H1 (cell line): ENCODE measurements around the gene GLRB. TPM values are rescaled to one million over a fixed set of nuclear protein-coding genes. Genes with fewer than 3 reads are reported as not detected.

Experiments
- CTCF ChIA-PET: fragments of 300-600 bp; sonication (Branson Sonifier 250); formaldehyde crosslinking; loops from one replicate; lab custom pipeline; 2021; ENCODE audit not compliant: partially characterized antibody; lab: Charles Lee
- POLR2A ChIA-PET: fragments of 300-600 bp; sonication (Branson Sonifier 250); formaldehyde crosslinking; loops from one replicate; lab custom pipeline; 2021; ENCODE audit warnings: inconsistent platforms; ENCODE audit not compliant: partially characterized antibody; lab: Charles Lee
- DNase-seq, 2 experiments: peaks; one replicate each; pipeline versions ENCODE4 v3.0.0 to v3.0.0-alpha.2; 2010 to 2022; ENCODE audit warnings: low spot score in 2 of 2, low read depth in 1 of 2, mixed read lengths in 1 of 2
- FAIRE-seq: peaks from 2 replicates; lab custom pipeline; 2011; peaks lifted over from hg19 to GRCh38; lab: Jason Lieb, UNC
- H2AFZ ChIP-seq: 2 replicates; pipeline ENCODE4 v1.8.1; 2012; ENCODE audit warnings: low read length, inconsistent platforms
- H2AK5ac ChIP-seq: 2 replicates; pipeline ENCODE4 v1.6.1; 2013; ENCODE audit warnings: low read depth, low read length
- H2BK120ac ChIP-seq: replicated peaks from 2 replicates; pipeline ENCODE3; 2013; ENCODE audit warnings: low read depth, low read length, inconsistent platforms
- H2BK12ac ChIP-seq: 2 replicates; pipeline ENCODE4 v1.6.1; 2013; ENCODE audit warnings: low read depth, low read length
- H2BK15ac ChIP-seq: 2 replicates; pipeline ENCODE4 v1.6.1; 2013; ENCODE audit warnings: low read length
- H2BK20ac ChIP-seq: 2 replicates; pipeline ENCODE4 v1.6.1; 2013; ENCODE audit warnings: low read length
- H2BK5ac ChIP-seq: 2 replicates; pipeline ENCODE4 v1.6.1; 2013; ENCODE audit warnings: low read depth, low read length
- H3K14ac ChIP-seq: 2 replicates; pipeline ENCODE4 v1.6.1; 2013; ENCODE audit warnings: inconsistent platforms; ENCODE audit not compliant: insufficient read length
- H3K18ac ChIP-seq: 2 replicates; pipeline ENCODE4 v1.6.1; 2013; ENCODE audit warnings: low read length; ENCODE audit errors: extremely low read depth
- H3K23ac ChIP-seq: 2 replicates; pipeline ENCODE4 v1.6.1; 2013; ENCODE audit warnings: inconsistent platforms; ENCODE audit not compliant: insufficient read length
- H3K23me2 ChIP-seq: 2 replicates; pipeline ENCODE4 v1.6.1; 2013; ENCODE audit warnings: low read depth, low read length
- H3K27ac ChIP-seq: 2 replicates; pipeline ENCODE4 v1.6.1; 2011; ENCODE audit warnings: low read depth, low read length, inconsistent platforms
- H3K27me3 ChIP-seq, 4 experiments: replicated peaks in 1 of 4; 1 replicate in 1 of 4; 2 replicates in 3 of 4; pipeline versions ENCODE4 v1.6.1 to v1.8.1; 2011 to 2013; ENCODE audit warnings: low read length in 3 of 4, mild to moderate bottlenecking in 3 of 4, inconsistent platforms in 2 of 4, mixed read lengths in 2 of 4, moderate library complexity in 1 of 4; ENCODE audit not compliant: control insufficient read depth in 3 of 4, insufficient read depth in 3 of 4; ENCODE audit errors: extremely low read depth in 1 of 4
- H3K36me3 ChIP-seq, 4 experiments: 2 replicates each; pipeline versions ENCODE4 v1.6.1 to v1.8.1; 2011 to 2013; ENCODE audit warnings: mild to moderate bottlenecking in 4 of 4, low read length in 3 of 4, moderate library complexity in 2 of 4, control low read depth in 1 of 4, inconsistent platforms in 1 of 4; ENCODE audit not compliant: insufficient read depth in 4 of 4, control insufficient read depth in 2 of 4
- H3K4ac ChIP-seq: replicated peaks from 2 replicates; pipeline ENCODE3; 2013; ENCODE audit warnings: low read length, low read depth, mixed read lengths, inconsistent platforms; ENCODE audit not compliant: insufficient read length
- H3K4me1 ChIP-seq, 4 experiments: replicated peaks in 1 of 4; 1 replicate in 1 of 4; 2 replicates in 3 of 4; pipeline versions ENCODE4 v1.6.1 to v1.8.1; 2011 to 2013; ENCODE audit warnings: low read length in 3 of 4, inconsistent platforms in 2 of 4, mixed read lengths in 1 of 4; ENCODE audit not compliant: insufficient read depth in 4 of 4, control insufficient read depth in 3 of 4
- H3K4me2 ChIP-seq, 2 experiments: 2 replicates each; pipeline versions ENCODE4 v1.6.1 to v1.8.1; 2011 to 2013; ENCODE audit warnings: low read depth in 2 of 2, low read length in 2 of 2, control low read depth in 1 of 2, inconsistent platforms in 1 of 2, mild to moderate bottlenecking in 1 of 2; ENCODE audit not compliant: insufficient read depth in 1 of 2
- H3K4me3 ChIP-seq, 4 experiments: fragments of 200-600, 300-600 bp in 1 of 4; sonication (generic), shearing (Covaris generic), sonication (Bioruptor Twin) in 1 of 4; 2 replicates each; pipeline versions ENCODE4 v1.5.1 to v1.8.1; 2011 to 2016; ENCODE audit warnings: low read length in 4 of 4, low read depth in 3 of 4, control low read depth in 2 of 4, inconsistent platforms in 2 of 4, mild to moderate bottlenecking in 2 of 4, mixed read lengths in 1 of 4, moderate library complexity in 1 of 4; ENCODE audit not compliant: insufficient read depth in 2 of 4; ENCODE audit errors: extremely low read depth in 1 of 4
- H3K56ac ChIP-seq: replicated peaks from 2 replicates; pipeline ENCODE3; 2013; ENCODE audit warnings: low read depth, mild to moderate bottlenecking, mixed read lengths, low read length, inconsistent platforms; ENCODE audit not compliant: insufficient read length
- H3K79me1 ChIP-seq: 2 replicates; pipeline ENCODE4 v1.6.1; 2013; ENCODE audit warnings: low read depth, low read length, control low read depth
- H3K79me2 ChIP-seq, 2 experiments: 2 replicates each; pipeline versions ENCODE4 v1.6.1 to v1.8.1; 2012 to 2013; ENCODE audit warnings: low read length in 2 of 2, mild to moderate bottlenecking in 2 of 2, inconsistent platforms in 1 of 2; ENCODE audit not compliant: insufficient read depth in 2 of 2, control insufficient read depth in 1 of 2
- H3K9ac ChIP-seq, 4 experiments: replicated peaks in 1 of 4; 1 replicate in 1 of 4; 2 replicates in 3 of 4; pipeline versions ENCODE4 v1.6.1 to v1.8.1; 2011 to 2013; ENCODE audit warnings: low read depth in 3 of 4, low read length in 3 of 4, control low read depth in 2 of 4, mild to moderate bottlenecking in 2 of 4, moderate library complexity in 2 of 4, inconsistent platforms in 1 of 4; ENCODE audit errors: extremely low read depth in 1 of 4
- H3K9me3 ChIP-seq, 2 experiments: 2 replicates each; pipeline versions ENCODE4 v1.6.1 to v1.8.1; 2012 to 2013; ENCODE audit warnings: mild to moderate bottlenecking in 2 of 2, moderate library complexity in 2 of 2, control low read depth in 1 of 2, inconsistent platforms in 1 of 2, low read depth in 1 of 2, low read length in 1 of 2, mixed read lengths in 1 of 2; ENCODE audit not compliant: insufficient read depth in 2 of 2
- H4K20me1 ChIP-seq, 2 experiments: replicated peaks in 1 of 2; 2 replicates each; pipeline versions ENCODE3 to v1.8.1; 2011 to 2013; ENCODE audit warnings: inconsistent platforms in 2 of 2, low read length in 2 of 2, mild to moderate bottlenecking in 1 of 2; ENCODE audit not compliant: insufficient read depth in 2 of 2, control insufficient read depth in 1 of 2
- H4K5ac ChIP-seq: 2 replicates; pipeline ENCODE4 v1.6.1; 2013; ENCODE audit warnings: low read length, low read depth, mixed read lengths, inconsistent platforms; ENCODE audit not compliant: insufficient read length
- H4K8ac ChIP-seq: 2 replicates; pipeline ENCODE4 v1.8.0; 2013; ENCODE audit warnings: mild to moderate bottlenecking, moderate library complexity, low read length, inconsistent platforms; ENCODE audit not compliant: insufficient read depth; ENCODE audit errors: extremely low read depth
- H4K91ac ChIP-seq: replicated peaks from 2 replicates; pipeline ENCODE3; 2013; ENCODE audit warnings: low read length, mixed read lengths, inconsistent platforms; ENCODE audit not compliant: insufficient read length
- EGR1 ChIP-seq: IDR thresholded peaks from 2 replicates; pipeline ENCODE4 v1.6.1; 2011; ENCODE audit warnings: low read depth, low read length, borderline replicate concordance
- GABPA ChIP-seq: IDR thresholded peaks from 2 replicates; pipeline ENCODE4 v1.6.1; 2011; ENCODE audit warnings: mild to moderate bottlenecking, low read length, moderate library complexity, borderline replicate concordance; ENCODE audit not compliant: insufficient read depth
- WGBS, 2 experiments: shearing (Covaris generic) in 1 of 2; methylation state at CpG; one replicate each; pipeline versions ENCODE4 v1.1.6 to v1.1.7; 2013 to 2015; ENCODE audit warnings: low lambda C conversion rate in 2 of 2, mixed read lengths in 2 of 2, inconsistent platforms in 1 of 2, low coverage in 1 of 2, missing lambda C conversion rate in 1 of 2; ENCODE audit not compliant: insufficient replicate concordance in 2 of 2, insufficient coverage in 1 of 2, insufficient read length in 1 of 2; ENCODE audit errors: extremely low coverage in 1 of 2, missing lambda C conversion rate in 1 of 2; 5-methylcytosine and 5-hydroxymethylcytosine counted together
- polyA plus RNA-seq, 7 experiments: library from polyadenylated mRNA; depleted of rRNA in 3 of 7; stranded (reverse) in 5 of 7; unstranded in 2 of 7; fragments of >200 nt in 5 of 7; fragments of 200-250 nt in 2 of 7; gene quantifications; 1 replicate in 5 of 7; 2 replicates in 1 of 7; 4 replicates in 1 of 7; pipeline versions ENCODE4 v1.2.1 to v1.2.3, GENCODE V29; 2011 to 2013; ENCODE audit warnings: missing spikeins in 2 of 7, mixed read lengths in 2 of 7
- total RNA-seq: library from RNA; stranded (reverse); fragmentation: NEBNext Ultra II Directional; extraction: Animal tissue kit (Norgen Biotek cat#: 25700); gene quantifications from 2 replicates; pipeline ENCODE4 v1.2.1, GENCODE V29; 2021

GLRB gene
- total and polyA plus RNA-seq, 2 of the 8 experiments (the other 6 are each of a cell fraction or from before 2014, with no cell fraction given), result 0.33 to 1.1 TPM

GRCh38 chr4:157196046-157196445 lies 120.1 kb downstream of the GLRB start:
- 100% methylated on average over 1 of the region's 1 CpG; no CpG with 5 or more reads in 1 of the 2 experiments for WGBS, 2 experiments
- H3K23ac ChIP-seq, result no peak overlapping the region
- H2BK15ac ChIP-seq, result no peak overlapping the region
- H3K4ac ChIP-seq, result no peak overlapping the region
- H2BK5ac ChIP-seq, result no peak overlapping the region
- no peak overlapping the region for H3K9ac ChIP-seq
- H3K56ac ChIP-seq, result no peak overlapping the region
- no peak overlapping the region for H3K14ac ChIP-seq
- no peak overlapping the region for H2BK12ac ChIP-seq
- no peak overlapping the region for H2AK5ac ChIP-seq
- H3K18ac ChIP-seq, result peak overlapping the region; percentile 53; the same call in 1 of the 2 replicates
- DNase-seq (no peak), FAIRE-seq (peak; percentile 91)
- H3K27me3 ChIP-seq, result no peaks in the 10 kb centered on the region
- H3K79me1 ChIP-seq, result no peaks in the 10 kb centered on the region
- no peaks in the 10 kb centered on the region for H3K9me3 ChIP-seq
- H3K36me3 ChIP-seq, result no peaks in the 10 kb centered on the region
- no peak overlapping the region for H3K27ac ChIP-seq
- no peaks in the 10 kb centered on the region for H4K20me1 ChIP-seq
- H2AFZ ChIP-seq, result no peak overlapping the region
- TF ChIP-seq EGR1, result 0 out of 2 replicates have a peak, but pooled peaks have one; percentile 41
- no peak for TF ChIP-seq GABPA
- H3K4me2 ChIP-seq, result peak overlapping the region in 1 of 2 experiments; percentile 40; a peak in 1 of 4 replicates
- no peak overlapping the region for H2BK20ac ChIP-seq
- H3K4me1 ChIP-seq, result peaks cover 0 to 5% (median 0%) of the 10 kb centered on the region in 4 experiments; a peak in 3 of 7 replicates
- H3K79me2 ChIP-seq, result no peaks in the 10 kb centered on the region
- no peak overlapping the region for H4K91ac ChIP-seq
- no peaks in the 10 kb centered on the region for H3K23me2 ChIP-seq
- H4K5ac ChIP-seq, result no peak overlapping the region
- POLR2A ChIA-PET, result no interaction called here
- H2BK120ac ChIP-seq, result no peak overlapping the region
- H3K4me3 ChIP-seq, result no peak overlapping the region
- no peak overlapping the region for H4K8ac ChIP-seq
- CTCF ChIA-PET, result interaction anchor here (1.3 kb wide), 2 partner anchors 9 to 23 kb away, joined by 3 to 7 read pairs; no protein-coding TSS in a partner anchor
